Caki2 (cell line): ENCODE measurements around the gene KCTD4. TPM values are rescaled to one million over a fixed set of nuclear protein-coding genes. Genes with fewer than 3 reads are reported as not detected.
"Not testable (repeated sequence)": the region's sequence is repeated elsewhere in the genome, so short reads cannot be mapped to it uniquely, and the experiment has no call there.

ENCODE experiments used
- DNase-seq: peaks from one replicate; pipeline ENCODE4 v3.0.0-alpha.2; 2015; ENCODE audit warnings: low read depth
- in situ Hi-C: cut with HindIII; loops from 2 replicates; pipeline ENCODE4 v1.10.0; 2016; ENCODE audit warnings: low sequenced_read_pairs, low pct_unique_long_range_greater_than_20kb, mixed read lengths
- total RNA-seq: library from RNA; depleted of rRNA; stranded (reverse); fragments of >200 nt; shearing (Covaris generic); gene quantifications from 2 replicates; pipeline ENCODE4 v1.2.3, GENCODE V29; 2014; ENCODE audit warnings: low replicate concordance

KCTD4 gene
- total RNA-seq, 1 experiment from 2014 or later = 2.2 TPM

- no peak for DNase-seq
Measured at GRCh38 chr13:45219123-45219891, 18.5 kb upstream of the KCTD4 start.

GRCh38 chr13:45218689-45219088 lies 17.8 kb upstream of the KCTD4 start:
- in situ Hi-C loops = no loop called here
- DNase-seq = no peak

More at GRCh38 chr13:45219123-45219891, 18.5 kb upstream of the KCTD4 start:
- in situ Hi-C loops = no loop called here

DNA sequence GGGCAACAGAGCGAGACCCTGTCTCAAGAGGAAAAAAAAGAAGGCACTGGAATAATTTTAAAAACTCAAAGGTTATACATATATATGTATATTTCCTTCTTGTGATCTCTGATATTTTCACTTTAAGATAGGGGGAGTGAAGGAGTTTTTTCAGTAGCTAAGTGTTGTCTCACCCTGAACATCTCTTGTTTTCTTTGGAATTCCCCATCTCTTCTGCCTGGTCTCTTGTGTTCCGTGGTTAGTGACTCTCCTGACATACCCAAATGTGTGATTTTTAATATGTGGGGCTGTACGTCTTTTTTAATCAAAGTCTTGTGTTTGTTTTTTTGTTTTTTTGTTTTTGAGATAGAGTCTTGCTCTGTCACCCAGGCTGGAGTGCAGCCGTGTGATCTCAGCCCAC lies 15.3 kb upstream of the KCTD4 start:
- in situ Hi-C loops = no loop called here
- DNase-seq = no peak

DNA sequence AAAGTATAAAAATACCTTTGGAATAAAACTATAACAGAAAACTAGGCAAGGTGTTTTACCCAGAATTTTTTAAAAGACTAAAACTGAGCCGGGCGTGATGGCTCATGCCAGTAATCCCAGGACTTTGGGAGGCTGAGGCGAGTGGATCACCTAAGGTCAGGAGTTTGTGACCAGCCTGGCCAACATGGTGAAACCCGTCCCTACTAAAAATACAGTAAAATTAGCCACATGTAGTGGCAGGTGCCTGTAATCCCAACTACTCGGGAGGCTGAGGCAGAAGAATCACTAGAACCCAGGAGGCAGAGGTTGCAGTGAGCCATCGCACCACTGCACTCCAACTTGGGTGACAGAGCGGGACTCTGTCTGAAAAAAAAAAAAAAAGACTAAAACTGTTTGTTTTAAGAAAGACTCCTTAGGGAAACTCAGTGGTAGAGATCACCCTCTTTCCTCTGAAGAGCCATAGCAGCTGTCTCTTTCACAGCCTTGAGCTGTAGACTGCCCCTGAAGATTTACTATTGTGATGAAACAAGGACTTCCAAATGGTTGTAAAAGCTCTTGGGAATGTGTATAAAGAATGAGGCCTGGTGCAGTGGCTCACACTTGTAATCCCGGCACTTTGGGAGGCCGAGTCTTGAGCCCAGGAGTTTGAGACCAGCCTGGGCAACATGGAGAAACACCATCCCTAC lies 14.7 kb upstream of the KCTD4 start:
- DNase-seq = no peak
- in situ Hi-C loops = no loop called here

GRCh38 chr13:45209229-45209628 lies 8.4 kb upstream of the KCTD4 start:
- in situ Hi-C loops = no loop called here
- no peak for DNase-seq

DNA sequence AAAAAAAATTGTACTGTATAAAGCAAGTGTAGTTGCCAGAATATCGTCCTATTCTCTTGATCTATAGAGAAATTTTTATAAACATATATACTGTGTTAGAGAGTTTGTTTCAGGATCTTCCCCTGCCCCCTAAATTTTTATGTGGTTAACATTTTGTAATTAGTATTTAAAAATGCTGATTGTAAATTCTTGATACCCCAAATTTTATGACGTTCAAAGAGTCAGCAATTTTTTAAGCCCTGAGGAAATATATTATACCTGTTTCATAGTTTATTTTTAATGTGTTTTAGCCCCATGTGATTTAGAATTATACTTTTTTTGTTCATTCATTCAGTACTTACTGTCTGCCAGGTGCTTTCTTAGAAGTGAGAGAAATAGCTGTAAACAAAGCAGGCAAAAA lies 7.3 kb upstream of the KCTD4 start:
- in situ Hi-C loops = no loop called here
- DNase-seq = no peak

- in situ Hi-C loops = no loop called here
- DNase-seq = no peak
Measured at GRCh38 chr13:45207319-45207718, 6.5 kb upstream of the KCTD4 start.

GRCh38 chr13:45206340-45206739 lies 5.5 kb upstream of the KCTD4 start:
- DNase-seq = peak; percentile 62
- in situ Hi-C loops = no loop called here

DNA sequence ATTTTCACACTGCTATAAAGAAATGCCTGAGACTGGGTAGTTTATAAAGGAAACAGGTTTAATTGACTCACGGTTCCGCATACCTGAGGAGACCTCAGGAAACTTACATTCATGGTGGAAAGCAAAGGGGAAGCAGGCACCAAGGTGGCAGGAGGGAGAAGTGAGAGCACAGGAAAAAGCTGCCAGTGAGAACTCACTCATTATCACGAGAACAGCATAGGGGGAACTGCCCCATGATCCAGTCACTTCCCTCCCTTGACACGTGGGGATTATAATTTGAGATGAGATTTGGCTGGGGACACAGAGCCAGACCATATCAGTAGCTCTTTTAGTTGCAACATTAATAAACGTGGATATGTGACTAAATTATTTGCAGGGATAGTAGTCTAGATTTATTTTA lies 4.3 kb upstream of the KCTD4 start:
- no peak for DNase-seq
- in situ Hi-C loops = no loop called here

GRCh38 chr13:45199711-45200110 lies 1.1 kb downstream of the KCTD4 start:
- DNase-seq = no peak
- in situ Hi-C loops = no loop called here

GRCh38 chr13:45198924-45199323 lies 1.9 kb downstream of the KCTD4 start:
- in situ Hi-C loops = no loop called here
- DNase-seq = no peak

- in situ Hi-C loops = no loop called here
Measured at GRCh38 chr13:45198041-45198440, 2.8 kb downstream of the KCTD4 start.

DNA sequence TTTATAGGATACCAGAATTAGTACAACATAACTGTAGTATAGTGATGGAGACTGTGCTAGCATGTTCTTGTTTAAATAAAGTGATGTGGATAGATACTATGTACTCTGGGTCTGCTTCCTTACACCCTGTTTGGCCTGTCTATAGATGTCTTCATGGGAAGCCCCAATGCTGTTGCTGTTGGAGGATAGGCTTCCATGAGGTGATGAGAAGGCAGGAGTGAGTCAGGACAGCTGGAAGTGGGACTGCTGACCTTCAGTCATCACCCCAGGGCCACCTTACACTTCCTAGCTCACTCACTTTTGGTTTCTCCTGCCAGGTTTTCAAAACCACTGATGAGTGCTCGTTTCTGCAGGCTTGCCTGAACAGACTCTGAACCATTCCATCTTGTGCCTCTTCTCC lies 4.2 kb downstream of the KCTD4 start:
- in situ Hi-C loops = no loop called here
- DNase-seq = peak; percentile 49

More at GRCh38 chr13:45198041-45198440, 2.8 kb downstream of the KCTD4 start:
- no peak for DNase-seq

GRCh38 chr13:45196096-45196495 lies 4.7 kb downstream of the KCTD4 start:
- no peak for DNase-seq
- in situ Hi-C loops = no loop called here

DNA sequence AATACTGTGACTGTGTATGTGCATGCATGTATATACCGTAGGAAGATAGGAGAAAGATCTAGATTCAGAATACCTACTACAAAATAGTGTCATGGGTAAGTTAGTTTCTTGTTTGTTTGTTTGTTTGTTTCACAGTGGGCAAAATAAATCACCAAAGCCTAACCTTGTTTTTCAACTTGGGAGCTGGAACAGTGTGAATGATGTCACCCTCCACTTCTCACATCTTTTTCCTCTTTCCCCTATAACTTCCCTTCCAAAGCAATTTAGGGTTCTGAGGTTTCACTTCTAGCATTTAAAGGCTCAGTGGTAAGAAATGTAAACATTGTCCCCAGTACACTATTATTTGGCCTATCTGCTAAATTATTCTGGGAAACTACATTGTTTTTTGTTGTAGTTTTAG lies 5.4 kb downstream of the KCTD4 start:
- in situ Hi-C loops = no loop called here
- DNase-seq = no peak

- DNase-seq = peak; percentile 66
- in situ Hi-C loops = no loop called here
Measured at GRCh38 chr13:45194081-45194939, 6.5 kb downstream of the KCTD4 start.

DNA sequence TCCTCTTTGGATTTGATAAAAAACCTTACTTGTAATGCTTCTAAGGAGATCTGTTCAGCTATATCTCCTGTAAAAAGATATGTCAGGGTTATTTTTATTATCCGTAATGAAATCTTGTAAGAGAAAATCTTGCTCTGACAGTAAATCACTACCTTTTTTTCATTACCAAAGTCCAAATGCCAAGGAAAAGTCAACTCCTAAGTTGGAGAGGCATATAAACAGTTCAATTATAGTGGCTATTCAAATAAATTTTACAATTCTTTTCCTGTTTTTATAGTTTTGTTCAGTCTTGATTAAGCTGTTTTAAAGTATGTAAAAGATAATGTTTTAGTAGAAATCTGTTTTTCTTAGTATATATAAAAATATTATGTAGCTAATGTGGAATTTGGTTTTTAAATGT lies 9.0 kb downstream of the KCTD4 start:
- in situ Hi-C loops = no loop called here
- DNase-seq = no peak

- DNase-seq = peak; percentile 65
- in situ Hi-C loops = not testable (repeated sequence)
Measured at GRCh38 chr13:45189511-45189910, 11.3 kb downstream of the KCTD4 start.

GRCh38 chr13:45189077-45189476 lies 11.8 kb downstream of the KCTD4 start:
- in situ Hi-C loops, DNase-seq: not testable (repeated sequence)
